ENCODE measurements around the gene DDX59. TPM values are rescaled to one million over a fixed set of nuclear protein-coding genes. Genes with fewer than 3 reads are reported as not detected.

The DDX59 gene
- 8.2 and 12.1 TPM in 2 replicates for total RNA-seq

GRCh38 chr1:200669314-200670241 is at the start of gene DDX59:
Gene DDX59 (minus strand): TSS chr1:200669907. CDS start chr1:200666740, 3,167 bp downstream.

GRCh38 chr1:200620273-200621131 is 49.2 kb downstream of the DDX59 start, which contains the start of gene KIF14:
Gene KIF14 (minus strand): TSS chr1:200620751. CDS start chr1:200618723, 2,028 bp downstream.

Other genes with a start within 250 kb of the DDX59 start
- gene KIF14, start 49.2 kb downstream of the DDX59 start, total RNA-seq: 1.3 and 1.4 TPM in 2 replicates
- 40.2 and 59.5 TPM in 2 replicates for gene CAMSAP2, start 69.0 kb upstream of the DDX59 start, total RNA-seq
- not detected in 2 replicates for gene GPR25, start 203.1 kb upstream of the DDX59 start, total RNA-seq
- gene INAVA, start 225.0 kb upstream of the DDX59 start, total RNA-seq: 38.4 and 55.7 TPM in 2 replicates

Data from tracheal epithelial cell (primary cell).